ENCODE results near the gene XXYLT1. TPM values are rescaled to one million over a fixed set of nuclear protein-coding genes. Genes with fewer than 3 reads are reported as not detected.

Gene XXYLT1
- total RNA-seq, 1 experiment from 2014 or later: 10.9 TPM

DNA sequence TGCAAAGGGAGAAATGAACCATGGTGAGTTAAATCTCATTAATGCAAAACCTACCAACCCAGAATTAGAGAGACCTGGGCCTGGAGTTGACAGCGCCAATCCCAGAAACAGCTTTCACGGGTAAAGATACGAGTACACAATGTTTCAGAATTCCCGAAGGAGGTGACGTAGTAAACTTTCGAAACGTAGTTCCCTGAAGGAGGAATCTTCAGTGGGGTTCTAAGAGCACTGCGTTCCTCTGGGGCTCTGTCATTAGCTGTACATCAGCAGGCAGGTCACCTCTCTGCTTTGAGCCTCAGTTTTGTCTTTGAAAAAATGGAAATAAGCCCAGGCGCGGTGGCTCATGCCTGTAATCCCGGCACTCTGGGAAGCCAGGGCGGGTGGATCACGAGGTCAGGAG lies 152.3 kb downstream of the XXYLT1 start (continued):
- TF ChIP-seq, protein P1, sequence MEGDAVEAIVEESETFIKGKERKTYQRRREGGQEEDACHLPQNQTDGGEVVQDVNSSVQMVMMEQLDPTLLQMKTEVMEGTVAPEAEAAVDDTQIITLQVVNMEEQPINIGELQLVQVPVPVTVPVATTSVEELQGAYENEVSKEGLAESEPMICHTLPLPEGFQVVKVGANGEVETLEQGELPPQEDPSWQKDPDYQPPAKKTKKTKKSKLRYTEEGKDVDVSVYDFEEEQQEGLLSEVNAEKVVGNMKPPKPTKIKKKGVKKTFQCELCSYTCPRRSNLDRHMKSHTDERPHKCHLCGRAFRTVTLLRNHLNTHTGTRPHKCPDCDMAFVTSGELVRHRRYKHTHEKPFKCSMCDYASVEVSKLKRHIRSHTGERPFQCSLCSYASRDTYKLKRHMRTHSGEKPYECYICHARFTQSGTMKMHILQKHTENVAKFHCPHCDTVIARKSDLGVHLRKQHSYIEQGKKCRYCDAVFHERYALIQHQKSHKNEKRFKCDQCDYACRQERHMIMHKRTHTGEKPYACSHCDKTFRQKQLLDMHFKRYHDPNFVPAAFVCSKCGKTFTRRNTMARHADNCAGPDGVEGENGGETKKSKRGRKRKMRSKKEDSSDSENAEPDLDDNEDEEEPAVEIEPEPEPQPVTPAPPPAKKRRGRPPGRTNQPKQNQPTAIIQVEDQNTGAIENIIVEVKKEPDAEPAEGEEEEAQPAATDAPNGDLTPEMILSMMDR (IDR thresholded peaks at IDR 0.05 in 2 of 3, conservative IDR thresholded peaks at IDR 0.05 in 1 of 3; ENCODE audit: borderline replicate concordance in 1 of 3, insufficient read depth in 1 of 3, low read depth in 2 of 3, low read length in 2 of 3): no peak
- no peak for TF ChIP-seq SP1 (IDR thresholded peaks at IDR 0.05; ENCODE audit: low read depth)

DNA sequence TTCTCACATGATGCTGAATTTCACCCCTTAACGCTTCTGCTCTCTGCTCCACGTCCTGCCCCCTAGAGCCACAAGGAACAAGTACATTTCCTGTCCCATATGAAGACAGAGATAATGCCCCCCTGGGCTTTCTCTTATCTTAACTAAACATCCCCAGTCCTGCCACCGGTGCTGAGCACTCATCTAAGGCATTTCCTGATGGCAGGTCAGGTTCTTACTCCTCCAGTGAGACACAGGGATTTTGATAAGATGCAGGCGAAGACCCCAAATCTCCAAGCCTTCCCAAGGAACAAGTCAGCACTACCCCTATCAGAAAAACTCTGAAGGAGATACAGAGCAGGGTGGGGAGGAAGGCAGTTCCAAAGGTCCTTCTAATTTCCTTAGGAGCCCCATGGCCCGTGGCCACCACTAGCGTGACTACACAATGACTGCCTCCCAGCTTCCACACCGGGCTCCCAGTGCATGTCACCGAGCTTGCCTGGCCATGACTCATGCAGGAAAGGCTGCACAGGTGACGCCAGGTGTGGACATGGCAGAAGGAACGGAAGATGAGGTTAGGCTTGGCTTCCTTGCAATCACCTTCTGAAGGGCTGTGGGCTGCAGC lies 152.9 kb downstream of the XXYLT1 start:
- ChIA-PET RAD21 (ENCODE audit: low non-redundant PET in 1 of 2, low total read pairs in 2 of 2, uncharacterized antibody in 2 of 2, unreplicated experiment in 2 of 2) (interaction anchor here in 1 of 2 experiments (1.0 kb wide), 1 partner anchor 436 kb away, joined by 5 read pairs; no protein-coding TSS in a partner anchor), POLR2A (interaction anchor here (0.8 to 1.5 kb wide), 3 partner anchors 18 to 435 kb away, joined by 3 read pairs; partner anchors contain the start of gene FAM43A), CTCF (interaction anchor here (2.4 to 3.2 kb wide), 2 partner anchors 436 to 446 kb away, joined by 8 to 22 read pairs; partner anchors contain the start of gene LSG1)
- Histone ChIP-seq H3K79me2 (ENCODE audit: insufficient read depth, low read length) (no peaks in the 10 kb centered on the region), H3K9ac (ENCODE audit: low read length) (peak overlapping the region; percentile 47), H3K36me3 (ENCODE audit: control insufficient read depth in 1 of 2, insufficient read depth in 2 of 2, low read length in 2 of 2) (no peaks in the 10 kb centered on the region), H3K4me2 (ENCODE audit: low read length) (peak overlapping the region; percentile 83), H3K9me2 (ENCODE audit: insufficient read depth) (no peaks in the 10 kb centered on the region), H4K20me1 (ENCODE audit: insufficient read depth) (no peaks in the 10 kb centered on the region), H3K27me3 (ENCODE audit: insufficient read depth, low read length) (no peaks in the 10 kb centered on the region), H2AFZ (ENCODE audit: low read depth, low read length, poor library complexity, severe bottlenecking) (peak overlapping the region; percentile 38), H3K4me3 (replicated peaks in 1 of 2; ENCODE audit: low read depth in 1 of 2, low read length in 2 of 2) (peak overlapping the region; percentile 20 to 47), H3K27ac (ENCODE audit: low read depth, low read length) (peak overlapping the region; percentile 57), H3K4me1 (ENCODE audit: control insufficient read depth in 1 of 2, insufficient read depth in 2 of 2, low read length in 2 of 2) (peaks cover 30 to 44% of the 10 kb centered on the region in 2 experiments), H3K9me3 (ENCODE audit: control insufficient read depth in 1 of 2, insufficient read depth in 1 of 2, low read depth in 1 of 2, low read length in 2 of 2) (no peaks in the 10 kb centered on the region)
- peak; percentile 77 for DNase-seq (ENCODE audit: low read depth, low spot score)
- BruUV-seq (replicated peaks): TSS peak; percentile 90
- intact Hi-C loops (cut with micrococcal nuclease): loop anchor here (2.0 kb wide), 1 partner anchor 141 kb away; no protein-coding TSS in a partner anchor
- ATAC-seq: peak; percentile 80
- TF ChIP-seq, protein P2, sequence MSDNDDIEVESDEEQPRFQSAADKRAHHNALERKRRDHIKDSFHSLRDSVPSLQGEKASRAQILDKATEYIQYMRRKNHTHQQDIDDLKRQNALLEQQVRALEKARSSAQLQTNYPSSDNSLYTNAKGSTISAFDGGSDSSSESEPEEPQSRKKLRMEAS (IDR thresholded peaks at IDR 0.05): peak; percentile 92
- no peak for TF ChIP-seq SRF (IDR thresholded peaks at IDR 0.05; ENCODE audit: low read depth)
- peak; percentile 7; the same call in 1 of the 2 replicates for TF ChIP-seq RAD21 (IDR thresholded peaks at IDR 0.05; ENCODE audit: low read depth)
- TF ChIP-seq TCF7L2 (IDR thresholded peaks at IDR 0.05; ENCODE audit: borderline replicate concordance, extremely low read depth, insufficient read depth, insufficient read length): no peak
- TF ChIP-seq, protein P1 (IDR thresholded peaks at IDR 0.05 in 2 of 3, conservative IDR thresholded peaks at IDR 0.05 in 1 of 3; ENCODE audit: borderline replicate concordance in 1 of 3, insufficient read depth in 1 of 3, low read depth in 2 of 3, low read length in 2 of 3): peak in 2 of 3 experiments; percentile 54 to 58; a peak in 4 of 6 replicates
- TF ChIP-seq YY1 (IDR thresholded peaks at IDR 0.05; ENCODE audit: extremely low read depth, insufficient replicate concordance, low read depth, low read length): peak; percentile 68
- TF ChIP-seq EGR1 (IDR thresholded peaks at IDR 0.05; ENCODE audit: low read depth): no peak
- TF ChIP-seq, protein P3, sequence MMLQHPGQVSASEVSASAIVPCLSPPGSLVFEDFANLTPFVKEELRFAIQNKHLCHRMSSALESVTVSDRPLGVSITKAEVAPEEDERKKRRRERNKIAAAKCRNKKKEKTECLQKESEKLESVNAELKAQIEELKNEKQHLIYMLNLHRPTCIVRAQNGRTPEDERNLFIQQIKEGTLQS (IDR thresholded peaks at IDR 0.05): no peak
- peak; percentile 70 for TF ChIP-seq POLR2AphosphoS5 (IDR thresholded peaks at IDR 0.05; ENCODE audit: low read depth, low read length)
- peak; percentile 89 for TF ChIP-seq FOSL1 (IDR thresholded peaks at IDR 0.05; ENCODE audit: low read depth)
- peak; percentile 41; the same call in 1 of the 2 replicates for TF ChIP-seq SIN3A (IDR thresholded peaks at IDR 0.05; ENCODE audit: low read depth)
- TF ChIP-seq EZH2 (IDR thresholded peaks at IDR 0.05): no peak
- TF ChIP-seq, protein P4, sequence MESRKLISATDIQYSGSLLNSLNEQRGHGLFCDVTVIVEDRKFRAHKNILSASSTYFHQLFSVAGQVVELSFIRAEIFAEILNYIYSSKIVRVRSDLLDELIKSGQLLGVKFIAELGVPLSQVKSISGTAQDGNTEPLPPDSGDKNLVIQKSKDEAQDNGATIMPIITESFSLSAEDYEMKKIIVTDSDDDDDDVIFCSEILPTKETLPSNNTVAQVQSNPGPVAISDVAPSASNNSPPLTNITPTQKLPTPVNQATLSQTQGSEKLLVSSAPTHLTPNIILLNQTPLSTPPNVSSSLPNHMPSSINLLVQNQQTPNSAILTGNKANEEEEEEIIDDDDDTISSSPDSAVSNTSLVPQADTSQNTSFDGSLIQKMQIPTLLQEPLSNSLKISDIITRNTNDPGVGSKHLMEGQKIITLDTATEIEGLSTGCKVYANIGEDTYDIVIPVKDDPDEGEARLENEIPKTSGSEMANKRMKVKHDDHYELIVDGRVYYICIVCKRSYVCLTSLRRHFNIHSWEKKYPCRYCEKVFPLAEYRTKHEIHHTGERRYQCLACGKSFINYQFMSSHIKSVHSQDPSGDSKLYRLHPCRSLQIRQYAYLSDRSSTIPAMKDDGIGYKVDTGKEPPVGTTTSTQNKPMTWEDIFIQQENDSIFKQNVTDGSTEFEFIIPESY (IDR thresholded peaks at IDR 0.05; ENCODE audit: extremely low read depth, insufficient replicate concordance, low read length): no peak
- TF ChIP-seq POLR2A (IDR thresholded peaks at IDR 0.05; ENCODE audit: borderline replicate concordance, extremely low read depth, insufficient read depth, insufficient read length): no peak
- TF ChIP-seq ZNF274 (IDR thresholded peaks at IDR 0.05; ENCODE audit: low read depth, low read length): no peak
- TF ChIP-seq EZH2phosphoT487 (IDR thresholded peaks at IDR 0.05; ENCODE audit: borderline replicate concordance): no peak

Measured in HCT116 (cell line).